ENCODE data around the gene LYL1.
A peak's percentile ranks its signal among the peaks of the same experiment; 100 is the strongest.
"Not testable (repeated sequence)": the region's sequence is repeated elsewhere in the genome, so short reads cannot be mapped to it uniquely, and the experiment has no call there.

The LYL1 gene

DNA sequence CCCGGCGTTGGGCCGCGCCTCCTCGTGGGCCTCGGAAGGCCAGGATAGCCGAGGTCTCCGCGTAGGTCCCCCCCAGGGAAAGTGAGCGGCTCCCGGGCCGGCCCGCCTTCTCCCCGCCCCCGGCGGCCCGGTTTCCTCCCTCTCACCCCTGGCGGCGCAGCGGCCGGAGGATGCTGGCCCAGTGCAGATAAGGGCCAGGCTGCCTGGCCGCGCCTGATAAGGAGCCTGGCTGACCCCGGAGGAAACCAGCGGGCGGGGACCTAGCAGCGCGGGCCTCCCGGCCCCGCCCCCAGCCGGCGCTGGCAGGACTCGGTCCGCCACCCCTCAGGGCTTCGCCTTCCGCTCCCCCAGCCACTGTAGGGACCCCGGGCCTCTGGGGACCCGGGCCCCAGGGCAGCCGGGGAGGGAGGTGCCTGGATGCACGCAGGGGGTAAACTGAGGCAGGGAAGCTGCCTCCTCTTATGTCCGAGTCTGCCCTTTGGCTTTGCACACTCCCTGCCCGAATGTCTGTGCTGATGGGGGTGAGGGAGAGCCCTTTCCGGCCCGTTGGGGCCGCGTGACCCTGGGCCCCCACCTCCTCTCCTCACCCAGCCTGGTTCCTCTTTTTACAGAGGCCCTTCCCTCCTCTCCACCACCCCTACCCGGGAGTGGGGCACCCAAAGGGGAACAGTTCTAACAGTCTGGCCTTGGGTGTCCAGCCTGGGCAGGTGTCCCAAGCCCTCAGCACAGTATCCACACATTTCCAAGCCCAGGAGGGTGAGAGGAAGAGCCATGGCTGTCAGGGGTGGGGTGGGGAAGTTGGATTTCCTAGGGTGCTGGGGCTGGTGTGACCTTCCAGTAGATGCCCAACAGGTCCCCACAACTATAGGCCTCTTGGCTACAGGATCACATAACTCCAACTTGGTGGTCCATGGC is at the start of gene LYL1:
Gene LYL1, minus strand, starts transcription at position 193 of the 915 bp plus-strand sequence. CDS start 1,687 bp downstream, outside the sequence.
- DNase-seq (ENCODE audit: low read depth, low spot score), result no peak
- H3K27ac ChIP-seq (ENCODE audit: low read length), result no peak within 1 kb of the TSS
- H3K4me1 ChIP-seq (ENCODE audit: control insufficient read depth, insufficient read depth, low read length), result peaks cover 4% of the 10 kb centered on the region; the same call in 1 of the 2 replicates
- no CpG with 5 or more reads among the region's 47 CpGs for WGBS (ENCODE audit: insufficient coverage, insufficient read length)
- no peaks in the 10 kb centered on the region for H3K9me3 ChIP-seq (ENCODE audit: control insufficient read depth, insufficient read depth, low read length)
- peak within 1 kb of the TSS; percentile 22; the same call in 1 of the 2 replicates for H3K4me3 ChIP-seq (ENCODE audit: low read length)
- H3K27me3 ChIP-seq (ENCODE audit: control insufficient read depth, insufficient read depth, low read length), result peaks cover 24% of the 10 kb centered on the region
- H3K36me3 ChIP-seq (ENCODE audit: control insufficient read depth, insufficient read depth, low read length), result 0 out of 2 replicates have a peak, but pooled peaks cover 3% of the 10 kb centered on the region

DNA sequence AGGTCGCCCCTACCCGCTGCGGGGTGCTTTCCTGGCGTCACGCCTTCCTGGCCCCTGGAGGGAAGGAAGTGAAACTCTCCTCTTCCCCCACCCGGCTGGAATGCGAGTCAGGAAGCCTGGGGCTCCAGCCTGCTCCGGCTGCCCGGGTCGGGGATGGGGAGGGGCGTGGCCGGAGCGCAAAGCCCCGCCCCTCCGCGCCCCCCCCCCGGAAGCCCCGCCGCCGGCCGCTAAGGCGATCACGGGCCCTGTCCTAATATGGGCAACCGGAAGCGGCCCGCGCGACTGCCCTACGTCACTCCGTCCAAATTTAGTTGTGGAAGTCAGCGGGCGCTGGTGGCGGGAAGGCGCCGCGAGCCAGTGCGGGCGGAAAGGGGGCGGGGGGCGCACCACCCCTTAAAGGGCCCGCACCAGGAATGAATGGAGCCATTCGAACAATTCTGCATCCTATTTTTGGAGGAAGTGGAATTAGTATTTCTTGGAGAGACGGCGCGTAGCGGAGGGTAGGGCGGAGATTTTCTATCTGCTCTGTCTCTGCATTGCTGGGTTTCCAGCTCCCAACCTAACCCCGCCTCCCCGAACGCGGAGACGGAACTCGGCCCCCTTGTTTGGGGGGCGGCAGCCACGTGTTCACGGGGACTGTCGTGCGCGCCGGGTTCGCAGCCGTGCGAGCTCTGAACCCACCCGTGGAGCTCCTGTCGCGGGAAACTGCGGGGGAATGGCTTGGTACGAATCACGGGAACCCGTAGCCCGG is 49.1 kb upstream of the LYL1 start:
- peak overlapping the region; percentile 78; the same call in 1 of the 2 replicates for H3K4me3 ChIP-seq (ENCODE audit: low read length)
- no peak for DNase-seq (ENCODE audit: low read depth, low spot score)
- H3K27ac ChIP-seq (ENCODE audit: low read length), result no peak overlapping the region
- no CpG with 5 or more reads among the region's 71 CpGs for whole genome bisulfite sequencing (ENCODE audit: insufficient coverage, insufficient read length)
- H3K4me1 ChIP-seq (ENCODE audit: control insufficient read depth, insufficient read depth, low read length), result peaks cover 2% of the 10 kb centered on the region
- no peaks in the 10 kb centered on the region for H3K27me3 ChIP-seq (ENCODE audit: control insufficient read depth, insufficient read depth, low read length)
- no peaks in the 10 kb centered on the region for H3K9me3 ChIP-seq (ENCODE audit: control insufficient read depth, insufficient read depth, low read length)
- peaks cover 3% of the 10 kb centered on the region for H3K36me3 ChIP-seq (ENCODE audit: control insufficient read depth, insufficient read depth, low read length)

DNA sequence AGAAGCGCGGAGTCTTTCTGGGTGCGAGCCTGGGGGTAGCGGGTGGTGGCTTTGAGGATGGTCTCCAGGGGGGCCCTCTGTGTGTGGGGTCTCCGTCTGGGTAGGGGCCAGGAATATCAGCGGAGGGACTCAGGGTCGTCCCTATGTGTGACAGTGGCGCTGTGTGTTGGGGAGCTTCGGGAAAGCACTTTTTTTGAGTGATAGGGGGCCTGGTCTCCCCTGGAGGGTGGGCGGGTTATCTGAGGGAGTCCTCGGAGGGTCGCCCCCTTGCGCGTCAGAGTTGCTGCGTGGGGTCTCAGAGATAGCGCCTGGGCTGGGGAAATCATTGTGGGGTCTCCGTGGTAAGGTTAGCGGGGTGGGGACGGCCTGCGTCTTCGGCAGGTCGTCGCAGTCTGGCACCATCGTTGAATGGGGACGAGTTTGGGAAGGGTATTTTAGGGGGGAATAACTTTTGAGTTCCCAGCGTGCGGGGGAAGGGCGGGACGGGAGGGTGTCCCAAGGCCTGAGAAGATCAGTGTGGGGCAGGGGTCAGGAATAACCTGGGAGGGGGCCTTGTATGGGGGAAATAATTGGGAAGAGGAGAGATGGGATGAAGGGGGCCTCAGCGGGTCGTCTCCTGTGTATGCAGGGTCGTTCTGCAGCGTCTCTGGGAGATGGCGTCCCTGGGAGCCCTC is 48.4 kb upstream of the LYL1 start:
- H3K4me3 ChIP-seq (ENCODE audit: low read length), result peak overlapping the region; percentile 78; the same call in 1 of the 2 replicates
- H3K4me1 ChIP-seq (ENCODE audit: control insufficient read depth, insufficient read depth, low read length), result no peaks in the 10 kb centered on the region
- H3K36me3 ChIP-seq (ENCODE audit: control insufficient read depth, insufficient read depth, low read length), result peaks cover 3% of the 10 kb centered on the region
- no peak overlapping the region for H3K27ac ChIP-seq (ENCODE audit: low read length)
- no peaks in the 10 kb centered on the region for H3K9me3 ChIP-seq (ENCODE audit: control insufficient read depth, insufficient read depth, low read length)
- no CpG with 5 or more reads among the region's 34 CpGs for WGBS (ENCODE audit: insufficient coverage, insufficient read length)
- H3K27me3 ChIP-seq (ENCODE audit: control insufficient read depth, insufficient read depth, low read length), result no peaks in the 10 kb centered on the region
- no peak for DNase-seq (ENCODE audit: low read depth, low spot score)

DNA sequence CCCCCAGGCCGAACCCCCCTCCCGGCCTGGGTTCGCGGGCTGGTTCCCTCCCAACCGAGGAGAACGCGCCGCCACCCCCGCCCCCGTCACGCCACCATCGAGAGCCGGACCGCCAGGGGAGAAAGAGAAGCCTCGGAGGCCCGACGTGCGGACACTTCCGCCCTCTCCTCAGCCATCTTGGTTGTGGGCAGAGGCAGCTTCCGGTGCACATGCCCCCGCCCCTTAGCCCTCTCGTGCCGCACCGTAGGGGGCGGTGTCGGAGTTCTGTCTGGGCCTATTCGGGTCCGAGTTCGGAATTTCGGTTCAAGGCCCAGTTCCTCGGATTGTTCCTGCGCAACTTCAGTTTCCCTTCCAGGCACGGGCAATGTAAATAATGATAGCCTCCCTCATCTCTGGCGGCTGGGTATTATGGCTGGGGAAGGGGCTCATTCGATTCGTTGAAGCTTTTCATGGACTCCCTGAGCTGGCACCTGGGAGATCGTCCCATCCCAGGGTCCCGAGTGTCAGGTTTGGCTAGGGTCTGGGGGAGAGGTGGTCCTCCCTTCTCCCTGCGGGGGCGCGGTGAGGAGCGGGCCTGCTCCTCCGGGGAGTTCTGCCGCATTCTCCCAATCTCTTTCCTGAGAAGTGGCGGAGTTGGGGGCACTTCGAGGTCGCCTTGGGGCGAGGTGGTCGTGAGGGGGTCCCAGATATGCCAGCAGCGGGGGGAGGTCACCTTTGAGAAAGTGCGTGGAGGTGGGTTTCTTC is 47.7 kb upstream of the LYL1 start, which contains the start of the genes IER2 and STX10:
Gene IER2, plus strand, starts transcription at position 225 of the 744 bp plus-strand sequence. CDS start 2,776 bp downstream, outside the sequence.
Gene STX10, minus strand, starts transcription at position 189 of the 744 bp plus-strand sequence. CDS start 202 bp downstream, outside the sequence.
- Histone ChIP-seq H3K27ac (ENCODE audit: low read length) (no peak within 1 kb of the TSS), H3K9me3 (ENCODE audit: control insufficient read depth, insufficient read depth, low read length) (no peaks in the 10 kb centered on the region), H3K27me3 (ENCODE audit: control insufficient read depth, insufficient read depth, low read length) (no peaks in the 10 kb centered on the region), H3K36me3 (ENCODE audit: control insufficient read depth, insufficient read depth, low read length) (peaks cover 3% of the 10 kb centered on the region), H3K4me3 (ENCODE audit: low read length) (peak within 1 kb of the TSS; percentile 78), H3K4me1 (ENCODE audit: control insufficient read depth, insufficient read depth, low read length) (no peaks in the 10 kb centered on the region)
- WGBS (ENCODE audit: insufficient coverage, insufficient read length), result no CpG with 5 or more reads among the region's 51 CpGs
- DNase-seq (ENCODE audit: low read depth, low spot score), result no peak

DNA sequence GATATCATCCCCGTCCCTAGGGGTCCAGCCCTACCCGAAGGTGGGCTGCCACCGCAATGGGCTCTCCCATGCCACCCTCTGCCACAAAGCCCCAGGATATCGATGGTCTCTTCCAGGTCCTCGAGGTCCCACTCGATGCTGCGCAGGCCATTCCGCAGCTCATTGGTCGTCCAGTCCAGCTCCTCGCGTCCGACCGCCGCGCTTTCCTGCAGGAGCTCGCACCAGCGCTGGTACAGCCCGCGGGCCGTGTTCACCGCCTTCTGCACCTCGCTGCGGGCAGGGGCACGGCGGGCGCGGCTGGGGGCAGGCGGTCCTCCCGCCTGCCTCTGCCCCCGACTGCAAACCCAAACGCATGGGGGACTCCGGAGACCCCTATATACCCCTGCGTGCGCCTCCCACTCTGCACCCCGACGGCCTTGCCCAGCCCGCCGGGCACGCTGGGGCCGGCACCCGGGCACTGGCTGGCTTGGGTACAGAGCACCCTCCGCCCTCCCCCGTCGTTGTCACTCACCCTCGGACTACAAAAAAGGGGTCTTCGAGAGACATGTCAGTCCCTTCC is 47.0 kb upstream of the LYL1 start:
- H3K36me3 ChIP-seq (ENCODE audit: control insufficient read depth, insufficient read depth, low read length), result peaks cover 3% of the 10 kb centered on the region
- no peaks in the 10 kb centered on the region for H3K27me3 ChIP-seq (ENCODE audit: control insufficient read depth, insufficient read depth, low read length)
- no CpG with 5 or more reads among the region's 46 CpGs for WGBS (ENCODE audit: insufficient coverage, insufficient read length)
- H3K27ac ChIP-seq (ENCODE audit: low read length), result no peak overlapping the region
- H3K9me3 ChIP-seq (ENCODE audit: control insufficient read depth, insufficient read depth, low read length), result no peaks in the 10 kb centered on the region
- peak overlapping the region; percentile 78 for H3K4me3 ChIP-seq (ENCODE audit: low read length)
- no peak for DNase-seq (ENCODE audit: low read depth, low spot score)
- no peaks in the 10 kb centered on the region for H3K4me1 ChIP-seq (ENCODE audit: control insufficient read depth, insufficient read depth, low read length)

DNA sequence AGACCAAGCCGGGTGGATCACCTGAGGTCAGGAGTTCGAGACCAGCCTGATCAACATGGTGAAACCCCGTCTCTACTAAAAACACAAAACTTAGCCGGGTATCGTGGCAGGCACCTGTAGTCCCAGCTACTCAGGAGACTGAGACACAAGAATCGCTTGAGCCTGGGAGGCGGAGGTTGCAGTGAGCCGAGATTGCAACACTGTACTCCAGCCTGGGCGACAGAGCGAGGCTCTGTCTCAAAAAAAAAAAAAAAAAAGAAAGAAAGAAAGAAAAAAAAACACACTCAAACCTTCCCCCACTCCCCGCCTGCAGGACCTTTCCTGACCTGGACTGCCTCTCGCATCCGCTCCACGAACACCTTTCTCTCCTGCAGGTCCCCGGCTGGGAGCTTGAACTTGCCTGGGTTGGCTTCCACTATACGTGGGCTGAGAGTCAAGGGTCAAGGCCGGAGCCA is 46.5 kb upstream of the LYL1 start:
- not testable (repeated sequence) for H3K4me1 ChIP-seq (ENCODE audit: control insufficient read depth, insufficient read depth, low read length); H3K27ac ChIP-seq (ENCODE audit: low read length); H3K27me3 ChIP-seq (ENCODE audit: control insufficient read depth, insufficient read depth, low read length); DNase-seq (ENCODE audit: low read depth, low spot score); H3K9me3 ChIP-seq (ENCODE audit: control insufficient read depth, insufficient read depth, low read length); H3K36me3 ChIP-seq (ENCODE audit: control insufficient read depth, insufficient read depth, low read length)
- H3K4me3 ChIP-seq (ENCODE audit: low read length), result peak overlapping the region; percentile 78; the same call in 1 of the 2 replicates
- no CpG with 5 or more reads among the region's 17 CpGs for WGBS (ENCODE audit: insufficient coverage, insufficient read length)

DNA sequence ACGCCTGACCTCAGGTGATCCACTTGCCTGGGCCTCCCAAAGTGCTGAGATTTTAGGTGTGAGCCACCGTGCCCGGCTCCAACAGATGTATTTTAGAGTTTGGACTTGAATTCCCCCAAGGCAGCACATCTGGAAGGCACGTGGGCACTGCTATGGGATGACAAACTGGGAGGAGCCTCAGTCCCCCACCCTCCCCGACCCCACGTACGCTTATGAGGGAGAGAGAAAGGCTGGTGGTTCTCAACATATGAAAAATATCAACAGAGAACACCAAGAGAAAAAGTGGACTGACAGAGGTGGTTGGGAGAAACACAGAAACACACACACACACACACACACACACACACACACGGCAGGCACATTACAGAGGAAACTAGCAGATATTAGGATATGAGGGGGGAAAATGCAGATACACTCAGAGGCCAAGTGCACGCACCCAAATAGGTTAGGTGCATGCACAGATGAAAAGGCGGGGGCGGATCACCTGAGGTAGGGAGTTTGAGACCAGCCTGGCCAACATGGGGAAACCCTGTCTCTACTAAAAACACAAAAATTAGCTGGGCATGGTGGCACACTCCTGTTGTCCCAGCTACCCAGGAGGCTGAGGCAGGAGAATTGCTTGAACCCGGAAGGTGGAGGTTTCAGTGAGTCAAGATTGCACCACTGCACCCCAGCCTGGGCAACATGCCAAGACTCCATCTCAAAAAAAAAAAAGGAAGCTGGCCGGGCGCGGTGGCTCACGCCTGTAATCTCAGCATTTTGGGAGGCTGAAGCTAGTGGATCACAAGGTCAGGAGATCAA is 44.3 kb upstream of the LYL1 start:
- Histone ChIP-seq H3K4me1 (ENCODE audit: control insufficient read depth, insufficient read depth, low read length) (no peaks in the 10 kb centered on the region), H3K36me3 (ENCODE audit: control insufficient read depth, insufficient read depth, low read length) (peaks cover 8% of the 10 kb centered on the region), H3K4me3 (ENCODE audit: low read length) (no peak overlapping the region), H3K9me3 (ENCODE audit: control insufficient read depth, insufficient read depth, low read length) (no peaks in the 10 kb centered on the region), H3K27me3 (ENCODE audit: control insufficient read depth, insufficient read depth, low read length) (no peaks in the 10 kb centered on the region), H3K27ac (ENCODE audit: low read length) (no peak overlapping the region)
- WGBS (ENCODE audit: insufficient coverage, insufficient read length), result no CpG with 5 or more reads among the region's 16 CpGs
- DNase-seq (ENCODE audit: low read depth, low spot score), result no peak

DNA sequence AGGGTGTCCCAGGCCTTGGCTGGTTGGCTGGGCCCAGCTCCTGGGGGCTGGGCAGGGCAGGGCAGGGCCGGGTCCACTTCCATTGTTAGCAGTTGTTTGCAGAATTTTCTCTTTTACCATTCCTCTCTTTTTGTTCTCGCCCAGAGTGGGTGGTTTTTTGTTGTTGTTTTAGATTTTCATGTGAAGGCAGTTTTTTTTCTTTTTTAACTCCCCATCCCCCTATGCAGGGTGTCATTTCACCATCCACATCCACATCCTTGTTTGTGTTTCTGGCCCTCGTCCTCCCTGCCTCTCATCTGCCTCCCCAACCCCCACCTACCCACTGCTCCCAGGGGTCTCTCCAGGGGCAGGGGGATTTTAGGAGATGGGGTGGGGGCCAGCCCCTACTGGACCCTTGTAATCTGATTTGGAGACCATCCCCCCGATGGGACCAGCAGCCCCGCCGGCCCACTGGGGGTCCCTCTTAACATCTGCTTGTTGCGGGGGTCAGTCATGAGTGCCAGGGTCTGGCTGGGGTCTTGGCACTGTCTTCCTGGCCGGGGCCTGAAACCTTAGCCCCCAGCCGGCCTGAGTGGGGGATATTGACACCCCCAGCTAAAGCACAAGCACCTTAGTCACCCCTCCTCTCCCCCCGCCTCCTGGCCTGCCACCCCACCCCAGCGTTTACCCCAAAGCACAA is 37.1 kb upstream of the LYL1 start:
- WGBS (ENCODE audit: insufficient coverage, insufficient read length), result no CpG with 5 or more reads among the region's 11 CpGs
- Histone ChIP-seq H3K4me3 (ENCODE audit: low read length) (no peak overlapping the region), H3K27me3 (ENCODE audit: control insufficient read depth, insufficient read depth, low read length) (no peaks in the 10 kb centered on the region), H3K4me1 (ENCODE audit: control insufficient read depth, insufficient read depth, low read length) (no peaks in the 10 kb centered on the region; the same call in 1 of the 2 replicates), H3K36me3 (ENCODE audit: control insufficient read depth, insufficient read depth, low read length) (peaks cover 47% of the 10 kb centered on the region), H3K9me3 (ENCODE audit: control insufficient read depth, insufficient read depth, low read length) (no peaks in the 10 kb centered on the region), H3K27ac (ENCODE audit: low read length) (no peak overlapping the region)
- DNase-seq (ENCODE audit: low read depth, low spot score), result no peak

Data from iPS DF 6.9 (cell line).